GM23338 (cell line): ENCODE measurements around the gene CDK10. TPM values are rescaled to one million over a fixed set of nuclear protein-coding genes. Genes with fewer than 3 reads are reported as not detected.

ENCODE experiments used
- ATAC-seq: fragments of 200-7000 bp; cut with Tn5 transposase; 3 replicates; pipeline ENCODE4 v1.9.1; 2020
- DNase-seq: peaks from one replicate; pipeline ENCODE4 v3.0.0-alpha.2; 2015; ENCODE audit warnings: low spot score
- H2AFZ ChIP-seq: fragments of 200-600 bp; sonication (generic); 2 replicates; pipeline ENCODE4 v1.8.0; 2016; ENCODE audit warnings: antibody characterized with exemption, mild to moderate bottlenecking, moderate library complexity
- H3F3A ChIP-seq: fragments of 200-600 bp; sonication (generic); replicated peaks from 2 replicates; pipeline ENCODE4 v1.8.0; 2017; ENCODE audit warnings: antibody characterized with exemption, mixed run types, low read depth
- H3K27ac ChIP-seq: fragments of 200-600 bp; sonication (generic); 2 replicates; pipeline ENCODE4 v1.6.1; 2016; ENCODE audit warnings: low read depth
- H3K27me3 ChIP-seq: fragments of 200-600 bp; sonication (generic); 2 replicates; pipeline ENCODE4 v1.8.0; 2016; ENCODE audit warnings: mild to moderate bottlenecking, mixed run types, moderate library complexity; ENCODE audit not compliant: insufficient read depth
- H3K36me3 ChIP-seq: fragments of 200-600 bp; sonication (generic); 2 replicates; pipeline ENCODE4 v1.8.0; 2016; ENCODE audit warnings: mild to moderate bottlenecking; ENCODE audit not compliant: insufficient read depth
- H3K4me1 ChIP-seq: fragments of 200-600 bp; sonication (generic); 2 replicates; pipeline ENCODE4 v1.8.0; 2016; ENCODE audit warnings: mild to moderate bottlenecking, moderate library complexity; ENCODE audit not compliant: insufficient read depth
- H3K4me2 ChIP-seq: fragments of 200-600 bp; sonication (generic); 2 replicates; pipeline ENCODE4 v1.7.1; 2017; ENCODE audit warnings: mixed run types
- H3K4me3 ChIP-seq: fragments of 200-600 bp; sonication (generic); 2 replicates; pipeline ENCODE4 v1.6.1; 2016; ENCODE audit warnings: mixed run types
- H3K79me2 ChIP-seq: fragments of 200-600 bp; sonication (generic); replicated peaks from 2 replicates; pipeline ENCODE4 v1.8.0; 2017; ENCODE audit warnings: mild to moderate bottlenecking; ENCODE audit not compliant: insufficient read depth
- H3K9me2 ChIP-seq: fragments of 200-600 bp; sonication (generic); 2 replicates; pipeline ENCODE4 v1.8.0; 2017; ENCODE audit not compliant: insufficient read depth
- H4K20me1 ChIP-seq: fragments of 200-600 bp; sonication (generic); replicated peaks from 2 replicates; pipeline ENCODE4 v1.8.0; 2017; ENCODE audit warnings: mild to moderate bottlenecking; ENCODE audit not compliant: insufficient read depth
- H3K27ac Mint-ChIP-seq: 2 replicates; pipeline ENCODE4 v1.8.0; 2020; ENCODE audit warnings: inconsistent platforms, mild to moderate bottlenecking, moderate library complexity, mixed read lengths
- H3K27me3 Mint-ChIP-seq: 3 replicates; pipeline ENCODE4 v1.8.0; 2022; ENCODE audit warnings: low read depth, mild to moderate bottlenecking, moderate library complexity, mixed read lengths, inconsistent platforms; ENCODE audit not compliant: insufficient read depth, poor library complexity
- H3K36me3 Mint-ChIP-seq: 3 replicates; pipeline ENCODE4 v1.8.0; 2021; ENCODE audit warnings: low read depth, mild to moderate bottlenecking, inconsistent platforms, moderate library complexity, mixed read lengths
- H3K4me1 Mint-ChIP-seq: 3 replicates; pipeline ENCODE4 v1.8.0; 2020; ENCODE audit warnings: mild to moderate bottlenecking, inconsistent platforms, mixed read lengths
- H3K4me3 Mint-ChIP-seq: 3 replicates; pipeline ENCODE4 v1.8.0; 2021; ENCODE audit warnings: moderate library complexity, mild to moderate bottlenecking, inconsistent platforms, mixed read lengths
- H3K9me3 Mint-ChIP-seq: 3 replicates; pipeline ENCODE4 v1.8.0; 2020; ENCODE audit warnings: moderate library complexity, mild to moderate bottlenecking, inconsistent platforms, mixed read lengths
- ETS1 ChIP-seq: IDR thresholded peaks from 2 replicates; pipeline ENCODE4 v1.6.1; 2016; ENCODE audit warnings: antibody characterized with exemption
- JUNB ChIP-seq: IDR thresholded peaks from one replicate; pipeline ENCODE4 v1.6.1; 2016; ENCODE audit warnings: antibody characterized with exemption; ENCODE audit not compliant: unreplicated experiment
- POLR2AphosphoS5 ChIP-seq: IDR thresholded peaks from 2 replicates; pipeline ENCODE4 v1.6.1; 2016; ENCODE audit warnings: antibody characterized with exemption, low read depth
- STAT1 ChIP-seq: IDR thresholded peaks from one replicate; pipeline ENCODE4 v1.6.1; 2016; ENCODE audit warnings: antibody characterized with exemption; ENCODE audit not compliant: unreplicated experiment
- ZNF114 ChIP-seq: fragments of 250-450 bp; sonication (Bioruptor Pico); IDR thresholded peaks from 2 replicates; pipeline ENCODE4 v1.5.0; 2020; ENCODE audit warnings: mild to moderate bottlenecking, moderate library complexity
- polyA plus RNA-seq: library from polyadenylated mRNA; unstranded; fragments of >200 nt; fragmentation: Nextera tagmentation; extraction: Ambion mirVana; gene quantifications from 2 replicates; pipeline ENCODE4 v1.2.1, GENCODE V29; 2016
- total RNA-seq: library from RNA; depleted of rRNA; stranded (reverse); fragments of >200 nt; shearing (Covaris generic); gene quantifications from 2 replicates; pipeline ENCODE4 v1.2.3, GENCODE V29; 2014
- TF ChIP-seq, protein P1 (sequence below): fragments of 250-450 bp; sonication (Bioruptor Pico); IDR thresholded peaks from 2 replicates; pipeline ENCODE4 v1.5.0; 2020; ENCODE audit warnings: mild to moderate bottlenecking, moderate library complexity
- TF ChIP-seq, protein P2 (sequence below): IDR thresholded peaks from one replicate; pipeline ENCODE4 v1.6.1; 2018; ENCODE audit warnings: antibody characterized with exemption; ENCODE audit not compliant: unreplicated experiment

Gene CDK10
- total and polyA plus RNA-seq, 2 experiments from 2014 or later: 64.6 to 88.0 TPM

GRCh38 chr16:89651584-89651983, 34.9 kb upstream of the CDK10 start (continued):
- TF ChIP-seq, protein P1, sequence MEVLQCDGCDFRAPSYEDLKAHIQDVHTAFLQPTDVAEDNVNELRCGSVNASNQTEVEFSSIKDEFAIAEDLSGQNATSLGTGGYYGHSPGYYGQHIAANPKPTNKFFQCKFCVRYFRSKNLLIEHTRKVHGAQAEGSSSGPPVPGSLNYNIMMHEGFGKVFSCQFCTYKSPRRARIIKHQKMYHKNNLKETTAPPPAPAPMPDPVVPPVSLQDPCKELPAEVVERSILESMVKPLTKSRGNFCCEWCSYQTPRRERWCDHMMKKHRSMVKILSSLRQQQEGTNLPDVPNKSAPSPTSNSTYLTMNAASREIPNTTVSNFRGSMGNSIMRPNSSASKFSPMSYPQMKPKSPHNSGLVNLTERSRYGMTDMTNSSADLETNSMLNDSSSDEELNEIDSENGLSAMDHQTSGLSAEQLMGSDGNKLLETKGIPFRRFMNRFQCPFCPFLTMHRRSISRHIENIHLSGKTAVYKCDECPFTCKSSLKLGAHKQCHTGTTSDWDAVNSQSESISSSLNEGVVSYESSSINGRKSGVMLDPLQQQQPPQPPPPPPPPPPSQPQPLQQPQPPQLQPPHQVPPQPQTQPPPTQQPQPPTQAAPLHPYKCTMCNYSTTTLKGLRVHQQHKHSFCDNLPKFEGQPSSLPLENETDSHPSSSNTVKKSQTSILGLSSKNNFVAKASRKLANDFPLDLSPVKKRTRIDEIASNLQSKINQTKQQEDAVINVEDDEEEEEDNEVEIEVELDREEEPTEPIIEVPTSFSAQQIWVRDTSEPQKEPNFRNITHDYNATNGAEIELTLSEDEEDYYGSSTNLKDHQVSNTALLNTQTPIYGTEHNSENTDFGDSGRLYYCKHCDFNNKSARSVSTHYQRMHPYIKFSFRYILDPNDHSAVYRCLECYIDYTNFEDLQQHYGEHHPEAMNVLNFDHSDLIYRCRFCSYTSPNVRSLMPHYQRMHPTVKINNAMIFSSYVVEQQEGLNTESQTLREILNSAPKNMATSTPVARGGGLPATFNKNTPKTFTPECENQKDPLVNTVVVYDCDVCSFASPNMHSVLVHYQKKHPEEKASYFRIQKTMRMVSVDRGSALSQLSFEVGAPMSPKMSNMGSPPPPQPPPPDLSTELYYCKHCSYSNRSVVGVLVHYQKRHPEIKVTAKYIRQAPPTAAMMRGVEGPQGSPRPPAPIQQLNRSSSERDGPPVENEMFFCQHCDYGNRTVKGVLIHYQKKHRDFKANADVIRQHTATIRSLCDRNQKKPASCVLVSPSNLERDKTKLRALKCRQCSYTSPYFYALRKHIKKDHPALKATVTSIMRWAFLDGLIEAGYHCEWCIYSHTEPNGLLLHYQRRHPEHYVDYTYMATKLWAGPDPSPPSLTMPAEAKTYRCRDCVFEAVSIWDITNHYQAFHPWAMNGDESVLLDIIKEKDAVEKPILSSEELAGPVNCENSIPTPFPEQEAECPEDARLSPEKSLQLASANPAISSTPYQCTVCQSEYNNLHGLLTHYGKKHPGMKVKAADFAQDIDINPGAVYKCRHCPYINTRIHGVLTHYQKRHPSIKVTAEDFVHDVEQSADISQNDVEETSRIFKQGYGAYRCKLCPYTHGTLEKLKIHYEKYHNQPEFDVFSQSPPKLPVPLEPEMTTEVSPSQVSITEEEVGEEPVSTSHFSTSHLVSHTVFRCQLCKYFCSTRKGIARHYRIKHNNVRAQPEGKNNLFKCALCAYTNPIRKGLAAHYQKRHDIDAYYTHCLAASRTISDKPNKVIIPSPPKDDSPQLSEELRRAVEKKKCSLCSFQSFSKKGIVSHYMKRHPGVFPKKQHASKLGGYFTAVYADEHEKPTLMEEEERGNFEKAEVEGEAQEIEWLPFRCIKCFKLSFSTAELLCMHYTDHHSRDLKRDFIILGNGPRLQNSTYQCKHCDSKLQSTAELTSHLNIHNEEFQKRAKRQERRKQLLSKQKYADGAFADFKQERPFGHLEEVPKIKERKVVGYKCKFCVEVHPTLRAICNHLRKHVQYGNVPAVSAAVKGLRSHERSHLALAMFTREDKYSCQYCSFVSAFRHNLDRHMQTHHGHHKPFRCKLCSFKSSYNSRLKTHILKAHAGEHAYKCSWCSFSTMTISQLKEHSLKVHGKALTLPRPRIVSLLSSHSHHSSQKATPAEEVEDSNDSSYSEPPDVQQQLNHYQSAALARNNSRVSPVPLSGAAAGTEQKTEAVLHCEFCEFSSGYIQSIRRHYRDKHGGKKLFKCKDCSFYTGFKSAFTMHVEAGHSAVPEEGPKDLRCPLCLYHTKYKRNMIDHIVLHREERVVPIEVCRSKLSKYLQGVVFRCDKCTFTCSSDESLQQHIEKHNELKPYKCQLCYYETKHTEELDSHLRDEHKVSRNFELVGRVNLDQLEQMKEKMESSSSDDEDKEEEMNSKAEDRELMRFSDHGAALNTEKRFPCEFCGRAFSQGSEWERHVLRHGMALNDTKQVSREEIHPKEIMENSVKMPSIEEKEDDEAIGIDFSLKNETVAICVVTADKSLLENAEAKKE (CRISPR knock-in tag): no peak
- TF ChIP-seq, protein P2, sequence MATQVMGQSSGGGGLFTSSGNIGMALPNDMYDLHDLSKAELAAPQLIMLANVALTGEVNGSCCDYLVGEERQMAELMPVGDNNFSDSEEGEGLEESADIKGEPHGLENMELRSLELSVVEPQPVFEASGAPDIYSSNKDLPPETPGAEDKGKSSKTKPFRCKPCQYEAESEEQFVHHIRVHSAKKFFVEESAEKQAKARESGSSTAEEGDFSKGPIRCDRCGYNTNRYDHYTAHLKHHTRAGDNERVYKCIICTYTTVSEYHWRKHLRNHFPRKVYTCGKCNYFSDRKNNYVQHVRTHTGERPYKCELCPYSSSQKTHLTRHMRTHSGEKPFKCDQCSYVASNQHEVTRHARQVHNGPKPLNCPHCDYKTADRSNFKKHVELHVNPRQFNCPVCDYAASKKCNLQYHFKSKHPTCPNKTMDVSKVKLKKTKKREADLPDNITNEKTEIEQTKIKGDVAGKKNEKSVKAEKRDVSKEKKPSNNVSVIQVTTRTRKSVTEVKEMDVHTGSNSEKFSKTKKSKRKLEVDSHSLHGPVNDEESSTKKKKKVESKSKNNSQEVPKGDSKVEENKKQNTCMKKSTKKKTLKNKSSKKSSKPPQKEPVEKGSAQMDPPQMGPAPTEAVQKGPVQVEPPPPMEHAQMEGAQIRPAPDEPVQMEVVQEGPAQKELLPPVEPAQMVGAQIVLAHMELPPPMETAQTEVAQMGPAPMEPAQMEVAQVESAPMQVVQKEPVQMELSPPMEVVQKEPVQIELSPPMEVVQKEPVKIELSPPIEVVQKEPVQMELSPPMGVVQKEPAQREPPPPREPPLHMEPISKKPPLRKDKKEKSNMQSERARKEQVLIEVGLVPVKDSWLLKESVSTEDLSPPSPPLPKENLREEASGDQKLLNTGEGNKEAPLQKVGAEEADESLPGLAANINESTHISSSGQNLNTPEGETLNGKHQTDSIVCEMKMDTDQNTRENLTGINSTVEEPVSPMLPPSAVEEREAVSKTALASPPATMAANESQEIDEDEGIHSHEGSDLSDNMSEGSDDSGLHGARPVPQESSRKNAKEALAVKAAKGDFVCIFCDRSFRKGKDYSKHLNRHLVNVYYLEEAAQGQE: no peak

DNA sequence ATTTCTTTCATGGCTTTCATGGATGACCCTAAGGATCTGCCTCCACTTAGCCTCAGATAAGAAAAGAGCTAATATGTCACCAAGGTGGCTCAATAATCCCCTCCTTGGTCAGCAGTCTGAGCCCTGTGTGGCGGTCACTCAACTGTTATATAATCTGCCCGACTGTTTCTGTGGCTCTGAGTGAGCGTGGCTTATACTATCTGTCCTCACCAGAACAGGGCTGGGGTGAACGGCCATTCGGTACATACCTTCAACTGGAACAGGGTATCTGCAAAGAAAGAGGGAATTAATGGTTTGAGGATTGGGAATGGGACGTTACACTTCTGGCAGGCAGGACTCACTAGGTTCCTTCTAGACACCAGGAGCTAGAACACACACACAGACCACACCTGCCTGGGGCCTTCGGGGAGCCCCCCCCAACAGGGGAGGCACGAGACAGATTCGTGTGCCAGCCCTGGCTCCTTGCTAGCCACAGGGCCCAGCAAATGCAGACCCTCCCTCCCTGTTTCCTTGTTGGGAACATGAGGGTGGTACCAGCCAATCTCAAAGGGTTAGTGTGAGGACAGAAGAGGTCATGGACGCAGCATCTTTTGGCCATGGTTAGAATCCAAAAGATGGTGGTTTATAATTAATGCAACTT, 32.7 kb upstream of the CDK10 start:
- no peaks in the 10 kb centered on the region for H3K9me2 ChIP-seq
- Mint-ChIP-seq H3K4me1 (peaks cover 7% of the 10 kb centered on the region), H3K36me3 (peaks cover 22% of the 10 kb centered on the region), H3K9me3 (no peaks in the 10 kb centered on the region), H3K27me3 (peaks cover 7% of the 10 kb centered on the region), H3K27ac (no peak overlapping the region), H3K4me3 (no peak overlapping the region)
- ATAC-seq (no peak), DNase-seq (no peak)
- H3K4me1 ChIP-seq: peaks cover 5% of the 10 kb centered on the region; the same call in 1 of the 2 replicates
- H2AFZ ChIP-seq: no peak overlapping the region
- no peak overlapping the region for H3K27ac ChIP-seq
- H3K4me2 ChIP-seq: no peak overlapping the region
- H4K20me1 ChIP-seq: peaks cover 4% of the 10 kb centered on the region; the same call in 1 of the 2 replicates
- no peak overlapping the region for H3K4me3 ChIP-seq
- H3K27me3 ChIP-seq: no peaks in the 10 kb centered on the region
- no peaks in the 10 kb centered on the region for H3K36me3 ChIP-seq
- peaks cover 40% of the 10 kb centered on the region for H3K79me2 ChIP-seq
- no peaks in the 10 kb centered on the region for H3F3A ChIP-seq
- no peak for TF ChIP-seq ZNF114 (CRISPR knock-in tag)
- TF ChIP-seq POLR2AphosphoS5: no peak
- TF ChIP-seq ETS1: no peak
- TF ChIP-seq STAT1: no peak
- TF ChIP-seq, protein P2: no peak
- TF ChIP-seq JUNB: no peak
